Pancreas (tissue), 10 donors: Measurements from ENCODE around the gene TXNDC16. TPM values are rescaled to one million over a fixed set of nuclear protein-coding genes. Genes with fewer than 3 reads are reported as not detected.
"Not testable (repeated sequence)": the region's sequence is repeated elsewhere in the genome, so short reads cannot be mapped to it uniquely, and the experiment has no call there.

Experiments
- ATAC-seq, 4 donors: fragments of 200-7000 bp; cut with Tn5 transposase; one replicate each; pipeline versions ENCODE4 v1.8.0 to v1.9.1; 2020; ENCODE audit warnings: mild to moderate bottlenecking in 4 of 4, moderate library complexity in 4 of 4
- DNase-seq, 6 donors: peaks; one replicate each; pipeline ENCODE4 v3.0.0-alpha.2; 2020
- FAIRE-seq: peaks from 2 replicates; lab custom pipeline; 2012; peaks lifted over from hg19 to GRCh38; lab: Jason Lieb, UNC
- H3K27ac ChIP-seq, 4 donors: fragments of 200-600 bp; sonication (generic); 1 replicate in 3 of 4; 2 replicates in 1 of 4; pipeline versions ENCODE4 v1.5.0 to v1.8.0; 2020
- H3K27me3 ChIP-seq, 4 donors: fragments of 200-600 bp; one replicate each; pipeline ENCODE4 v1.8.0; 2021
- H3K36me3 ChIP-seq, 3 donors: fragments of 200-600 bp; sonication (generic) in 1 of 3; one replicate each; pipeline versions ENCODE4 v1.5.0 to v1.8.0; 2020 to 2021
- H3K4me1 ChIP-seq, 3 donors: fragments of 200-600 bp; one replicate each; pipeline ENCODE4 v1.8.0; 2021
- H3K4me3 ChIP-seq, 4 donors: fragments of 200-600 bp; sonication (generic) in 2 of 4; one replicate each; pipeline versions ENCODE4 v1.5.0 to v1.8.0; 2020 to 2021
- H3K9me3 ChIP-seq, 4 donors: fragments of 200-600 bp; one replicate each; pipeline ENCODE4 v1.8.0; 2021
- CTCF ChIP-seq, 4 donors: fragments of 200-600 bp; sonication (generic) in 3 of 4; IDR thresholded peaks; one replicate each; pipeline versions ENCODE4 v1.5.0 to v1.8.0; 2021; ENCODE audit warnings: antibody characterized with exemption in 4 of 4
- WGBS, 2 donors: extraction: QIAGEN DNeasy Blood & Tissue Kit; methylation state at CpG; one replicate each; pipeline ENCODE4 v1.1.7; 2013; 5-methylcytosine and 5-hydroxymethylcytosine counted together
- intact Hi-C, 3 donors: fragments of 100-400 bp; cut with DNase I; formaldehyde crosslinking; loops; one replicate each; pipeline versions ENCODE4 v1.11.1 to v1.14.2; 2022
- polyA plus RNA-seq, 2 donors: library from polyadenylated mRNA; stranded (reverse); fragments of 200-250 nt; gene quantifications; one replicate each; pipeline ENCODE4 v1.2.3, GENCODE V29; 2013
- total RNA-seq, 6 donors: library from RNA; stranded (reverse); fragmentation: NEBNext Ultra II Directional in 4 of 6; extraction: Animal tissue kit (Norgen Biotek cat#: 25700) in 4 of 6; gene quantifications; one replicate each; pipeline versions ENCODE4 v1.2.1 to v1.2.4, GENCODE V29; 2021 to 2023
- donor health status: healthy with polysubstance abuse.
- donor health status: DM: no; HTN: no; CAD: no; lungs with moderate emphysema.
- donor health status: DM: no; HTN: no; CAD: no.
- donor health status: control.
- donor health status: control.
- donor health status: Bipolar disorder and iron deficiency.
- donor health status: DM: yes; HTN: yes; CAD: no.
- donor health status: DM: no; HTN: no; CAD: no.
- donor health status: DM: no; HTN: no; CAD: no.
- donor health status: DM: yes; HTN: yes; CAD: no.

TXNDC16 gene
- total and polyA plus RNA-seq, 8 donors: 1.1 to 7.4 (median 4.1) TPM

- Histone ChIP-seq H3K27ac (no peak overlapping the region), H3K36me3 (peaks cover 0 to 6% (median 0%) of the 10 kb centered on the region in 3 donors), H3K4me1 (no peaks in the 10 kb centered on the region), H3K4me3 (no peak overlapping the region), H3K27me3 (no peaks in the 10 kb centered on the region), H3K9me3 (no peaks in the 10 kb centered on the region)
- no peak for TF ChIP-seq CTCF (IDR thresholded peaks at IDR 0.05)
- no peak for ATAC-seq
- FAIRE-seq: no peak
- intact Hi-C loops: no loop called here
- DNase-seq: no peak
- 88 to 91% methylated on average over 4 of the region's 4 CpGs for WGBS, 2 donors
Measured at GRCh38 chr14:52485350-52485960, 66.8 kb downstream of the TXNDC16 start.

- DNase-seq (no peak), FAIRE-seq (no peak), ATAC-seq (no peak)
- Histone ChIP-seq H3K4me1 (no peaks in the 10 kb centered on the region), H3K4me3 (no peak overlapping the region), H3K27me3 (no peaks in the 10 kb centered on the region), H3K36me3 (no peaks in the 10 kb centered on the region), H3K27ac (no peak overlapping the region), H3K9me3 (no peaks in the 10 kb centered on the region)
- intact Hi-C loops: no loop called here
- TF ChIP-seq CTCF (IDR thresholded peaks at IDR 0.05): no peak
Measured at GRCh38 chr14:52481864-52482263, 70.4 kb downstream of the TXNDC16 start.

GRCh38 chr14:52473557-52473956 lies 78.7 kb downstream of the TXNDC16 start:
- DNase-seq: no peak
- peak; percentile 82 for FAIRE-seq
- Histone ChIP-seq H3K4me1 (no peaks in the 10 kb centered on the region), H3K36me3 (no peaks in the 10 kb centered on the region), H3K9me3 (no peaks in the 10 kb centered on the region), H3K27ac (no peak overlapping the region), H3K4me3 (no peak overlapping the region), H3K27me3 (no peaks in the 10 kb centered on the region)
- intact Hi-C loops: no loop called here
- peak in 1 of 4 donors; percentile 39 for ATAC-seq
- WGBS, 2 donors: 0 to 2% methylated on average over 1 of the region's 1 CpG
- TF ChIP-seq CTCF (IDR thresholded peaks at IDR 0.05): peak in 1 of 4 donors; percentile 8

GRCh38 chr14:52472728-52473127 lies 79.6 kb downstream of the TXNDC16 start:
- no peak for ATAC-seq
- H3K4me1 ChIP-seq: no peaks in the 10 kb centered on the region
- 94 to 98% methylated on average over 6 of the region's 6 CpGs for WGBS, 2 donors
- H3K27me3 ChIP-seq: no peaks in the 10 kb centered on the region
- no peaks in the 10 kb centered on the region for H3K36me3 ChIP-seq
- H3K4me3 ChIP-seq: no peak overlapping the region
- no peak for TF ChIP-seq CTCF (IDR thresholded peaks at IDR 0.05)
- DNase-seq: no peak
- intact Hi-C loops: no loop called here
- no peak for FAIRE-seq
- H3K27ac ChIP-seq: no peak overlapping the region
- no peaks in the 10 kb centered on the region for H3K9me3 ChIP-seq

GRCh38 chr14:52472251-52472650 lies 80.1 kb downstream of the TXNDC16 start:
- intact Hi-C loops, H3K9me3 ChIP-seq, ATAC-seq, FAIRE-seq, H3K27ac ChIP-seq, H3K4me3 ChIP-seq, H3K36me3 ChIP-seq, H3K4me1 ChIP-seq, DNase-seq, H3K27me3 ChIP-seq: not testable (repeated sequence)
- 97 to 98% methylated on average over 13 of the region's 13 CpGs for WGBS, 2 donors
